ENCODE measurements around the gene TRAP1.

DNA sequence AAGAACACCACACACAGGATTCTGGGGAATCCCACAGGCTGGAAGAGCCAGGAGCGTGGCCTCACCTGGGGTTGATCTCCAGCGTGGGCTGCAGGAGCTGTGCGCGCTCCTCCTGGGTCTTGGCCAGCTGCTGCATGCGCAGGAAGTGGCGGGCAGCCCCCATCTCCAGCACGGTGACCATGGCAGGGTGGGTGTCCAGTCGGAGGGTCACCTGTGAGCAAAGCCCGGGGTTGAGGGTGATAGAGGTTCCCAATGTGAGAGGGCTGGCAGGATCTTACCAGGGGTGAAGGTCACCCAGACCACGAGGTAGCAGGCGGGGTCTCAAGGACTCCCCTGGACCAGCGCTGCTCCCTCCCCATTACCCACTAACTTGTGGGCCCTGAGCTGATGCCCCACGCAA is 55.4 kb downstream of the TRAP1 start:
- TF ChIP-seq FOXK2 (IDR thresholded peaks at IDR 0.05): no peak
- TF ChIP-seq CTBP1 (IDR thresholded peaks at IDR 0.05; ENCODE audit: borderline replicate concordance): no peak
- TF ChIP-seq ZNF384 (IDR thresholded peaks at IDR 0.05): no peak
- TF ChIP-seq SP1 (IDR thresholded peaks at IDR 0.05): no peak
- no peak for TF ChIP-seq FOXA1 (IDR thresholded peaks at IDR 0.05)
- no peak for TF ChIP-seq L3MBTL2 (conservative IDR thresholded peaks at IDR 0.05)
- TF ChIP-seq FOXM1 (IDR thresholded peaks at IDR 0.05; ENCODE audit: borderline replicate concordance): no peak
- no peak for TF ChIP-seq SUZ12 (IDR thresholded peaks at IDR 0.05)
- TF ChIP-seq, protein P1, sequence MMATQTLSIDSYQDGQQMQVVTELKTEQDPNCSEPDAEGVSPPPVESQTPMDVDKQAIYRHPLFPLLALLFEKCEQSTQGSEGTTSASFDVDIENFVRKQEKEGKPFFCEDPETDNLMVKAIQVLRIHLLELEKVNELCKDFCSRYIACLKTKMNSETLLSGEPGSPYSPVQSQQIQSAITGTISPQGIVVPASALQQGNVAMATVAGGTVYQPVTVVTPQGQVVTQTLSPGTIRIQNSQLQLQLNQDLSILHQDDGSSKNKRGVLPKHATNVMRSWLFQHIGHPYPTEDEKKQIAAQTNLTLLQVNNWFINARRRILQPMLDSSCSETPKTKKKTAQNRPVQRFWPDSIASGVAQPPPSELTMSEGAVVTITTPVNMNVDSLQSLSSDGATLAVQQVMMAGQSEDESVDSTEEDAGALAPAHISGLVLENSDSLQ (IDR thresholded peaks at IDR 0.05): no peak
